C4-2B (cell line): ENCODE data around the gene TP53TG3E.
"Not testable (repeated sequence)": the region's sequence is repeated elsewhere in the genome, so short reads cannot be mapped to it uniquely, and the experiment has no call there.

Source experiments
- H3K27ac ChIP-seq: fragments of 450-650 bp; 2 replicates; pipeline ENCODE4 v1.5.1; 2017

TP53TG3E gene, protein sequence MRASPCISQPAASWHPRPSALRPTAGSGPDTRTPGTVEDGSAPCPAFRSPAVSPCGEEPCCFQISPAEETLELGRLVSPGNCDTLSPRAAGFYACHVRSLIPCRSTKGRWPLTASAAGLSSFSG

GRCh38 chr16:33304006-33304405 is at the start of gene TP53TG3E:
TSS of gene TP53TG3E (plus strand) at chr16:33304306. CDS start at chr16:33304374, 68 bp downstream.
- not testable (repeated sequence) for H3K27ac ChIP-seq

DNA sequence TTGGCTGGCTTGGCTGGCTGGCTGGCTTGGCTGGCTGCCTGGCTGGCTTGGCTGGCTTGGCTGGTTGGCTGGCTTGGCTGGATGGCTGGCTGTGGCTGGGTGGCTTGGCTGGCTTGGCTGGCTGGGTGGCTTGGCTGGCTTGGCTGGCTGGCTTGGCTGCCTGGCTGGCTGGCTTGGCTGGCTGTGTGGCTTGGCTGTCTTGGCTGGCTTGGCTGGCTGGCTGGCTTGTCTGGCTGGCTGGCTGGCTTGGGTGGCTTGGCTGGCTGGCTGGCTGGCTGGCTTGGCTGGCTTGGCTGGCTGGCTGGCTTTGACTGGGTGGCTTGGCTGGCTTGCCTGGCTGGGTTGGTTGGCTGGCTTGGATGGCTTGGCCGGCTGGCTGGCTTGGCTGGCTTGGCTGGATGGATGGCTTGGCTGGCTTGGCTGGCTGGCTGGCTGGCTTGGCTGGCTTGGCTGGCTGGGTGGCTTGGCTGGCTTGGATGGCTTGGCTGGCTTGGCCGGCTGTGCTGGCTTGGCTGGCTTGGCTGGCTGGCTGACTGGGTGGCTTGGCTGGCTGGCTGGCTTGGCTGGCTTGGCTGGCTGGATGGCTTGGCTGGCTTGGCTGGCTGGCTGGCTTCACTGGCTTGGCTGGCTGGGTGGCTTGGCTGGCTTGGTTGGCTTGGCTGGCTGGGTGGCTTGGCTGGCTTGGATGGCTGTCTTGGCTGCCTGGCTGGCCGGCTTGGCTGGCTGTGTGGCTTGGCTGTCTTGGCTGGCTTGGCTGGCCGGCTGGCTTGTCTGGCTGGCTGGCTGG is 32.3 kb downstream of the TP53TG3E start:
- not testable (repeated sequence) for H3K27ac ChIP-seq

- not testable (repeated sequence) for H3K27ac ChIP-seq
Observed at GRCh38 chr16:33337627-33338542, 33.8 kb downstream of the TP53TG3E start.

DNA sequence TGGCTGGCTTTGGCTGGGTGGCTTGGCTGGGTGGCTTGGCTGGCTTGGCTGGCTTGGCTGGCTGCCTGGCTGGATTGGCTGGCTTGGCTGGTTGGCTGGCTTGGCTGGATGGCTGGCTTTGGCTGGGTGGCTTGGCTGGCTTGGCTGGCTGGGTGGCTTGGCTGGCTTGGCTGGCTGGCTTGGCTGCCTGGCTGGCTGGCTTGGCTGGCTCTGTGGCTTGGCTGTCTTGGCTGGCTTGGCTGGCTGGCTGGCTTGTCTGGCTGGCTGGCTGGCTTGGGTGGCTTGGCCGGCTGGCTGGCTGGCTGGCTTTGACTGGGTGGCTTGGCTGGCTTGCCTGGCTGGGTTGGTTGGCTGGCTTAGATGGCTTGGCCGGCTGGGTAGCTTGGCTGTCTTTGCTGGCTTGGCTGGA is 34.4 kb downstream of the TP53TG3E start:
- not testable (repeated sequence) for H3K27ac ChIP-seq

GRCh38 chr16:33339093-33340061 is 35.3 kb downstream of the TP53TG3E start:
- H3K27ac ChIP-seq = not testable (repeated sequence)
